HG03103 (cell line): ENCODE data around the gene NRXN3.
"Not testable (repeated sequence)": the region's sequence is repeated elsewhere in the genome, so short reads cannot be mapped to it uniquely, and the experiment has no call there.

Source experiments
- ATAC-seq: cut with Tn5 transposase; IDR thresholded peaks from one replicate; pipeline ENCODE4 v1.9.1; 2021; ENCODE audit warnings: low read depth; ENCODE audit not compliant: unreplicated experiment

NRXN3 gene

DNA sequence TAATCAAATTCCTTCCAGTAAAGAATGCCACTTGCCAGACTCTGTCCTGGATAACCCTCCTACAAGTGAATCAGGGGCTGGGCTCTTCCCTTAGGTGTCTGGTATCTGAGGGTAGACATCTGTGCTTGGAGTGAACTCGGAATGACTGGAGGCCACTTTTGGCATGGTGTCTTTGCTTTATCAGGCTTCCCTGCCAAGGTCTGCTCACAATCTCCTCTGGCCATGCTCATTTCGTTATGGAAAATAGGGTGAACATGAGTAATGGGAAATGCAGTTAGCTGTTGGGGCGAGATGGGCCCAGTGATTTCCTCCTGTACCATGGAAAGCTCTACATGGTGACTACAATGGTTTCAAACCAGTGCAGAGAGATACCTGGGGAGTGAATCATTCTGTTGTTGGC lies 212.9 kb downstream of the NRXN3 start:
- ATAC-seq = no peak

DNA sequence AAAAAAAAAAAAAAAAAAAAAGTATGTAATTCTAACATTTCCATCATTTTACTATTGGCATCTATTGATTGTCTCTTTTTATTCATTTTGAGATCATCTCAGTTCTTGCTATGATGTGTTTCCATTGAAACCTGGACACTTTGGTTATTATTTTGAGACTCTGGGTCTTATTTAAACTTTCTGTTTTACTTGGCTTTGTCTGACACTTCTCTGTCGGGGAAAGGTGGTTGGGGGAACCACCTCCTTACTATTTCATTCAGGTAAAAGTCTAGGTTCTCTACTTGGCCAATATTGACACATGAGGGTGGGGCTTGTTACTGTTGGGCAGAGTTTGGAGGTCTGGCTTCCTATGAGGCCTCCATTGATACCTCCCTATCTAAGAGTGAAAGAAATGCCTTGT lies 228.0 kb downstream of the NRXN3 start:
- no peak for ATAC-seq

DNA sequence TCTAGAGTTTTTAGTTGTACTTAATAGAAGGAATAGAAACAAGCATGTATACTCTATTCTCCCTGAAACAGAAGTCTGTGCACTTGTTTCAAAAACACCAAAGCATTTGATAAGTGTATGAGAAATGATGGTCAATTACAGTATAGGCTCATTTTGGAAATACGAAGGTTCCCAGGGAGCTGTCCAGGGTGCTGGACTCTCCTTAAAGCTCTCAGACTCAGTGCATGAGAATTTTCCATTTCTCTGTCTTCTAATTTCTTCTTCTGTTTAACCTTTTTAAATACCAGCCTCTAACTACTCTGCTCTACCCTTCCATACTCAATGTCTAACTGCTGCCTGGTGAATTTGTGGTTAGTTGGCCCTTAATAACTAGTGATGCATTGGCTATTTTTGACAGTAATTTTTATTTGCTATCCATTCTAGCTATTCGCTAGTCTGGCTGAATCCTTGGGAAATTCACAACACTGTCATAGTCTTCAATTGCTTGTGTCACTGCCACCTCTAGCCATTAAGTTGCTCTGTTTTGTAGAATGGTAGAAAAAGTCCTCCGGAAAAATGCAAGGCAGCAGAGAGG lies 229.2 kb downstream of the NRXN3 start:
- ATAC-seq = no peak

DNA sequence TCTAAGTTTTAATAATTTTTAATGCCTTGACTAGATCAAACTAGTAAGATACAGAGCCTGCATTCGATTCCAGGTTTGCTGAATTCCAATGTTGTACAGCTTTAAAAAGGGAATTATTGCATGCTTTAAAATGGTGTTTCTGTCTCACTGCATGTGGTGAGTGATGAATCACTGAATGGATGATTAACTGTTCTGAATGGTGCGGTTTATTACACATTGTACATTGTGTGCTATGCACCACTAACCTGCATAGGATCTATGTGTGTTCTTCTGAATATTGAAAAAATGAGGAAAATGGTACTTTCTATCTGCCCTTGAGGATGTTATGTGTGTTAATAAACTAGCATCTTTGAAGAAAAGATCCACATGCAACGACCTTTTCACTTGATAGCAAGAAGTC lies 231.7 kb downstream of the NRXN3 start:
- ATAC-seq = no peak

DNA sequence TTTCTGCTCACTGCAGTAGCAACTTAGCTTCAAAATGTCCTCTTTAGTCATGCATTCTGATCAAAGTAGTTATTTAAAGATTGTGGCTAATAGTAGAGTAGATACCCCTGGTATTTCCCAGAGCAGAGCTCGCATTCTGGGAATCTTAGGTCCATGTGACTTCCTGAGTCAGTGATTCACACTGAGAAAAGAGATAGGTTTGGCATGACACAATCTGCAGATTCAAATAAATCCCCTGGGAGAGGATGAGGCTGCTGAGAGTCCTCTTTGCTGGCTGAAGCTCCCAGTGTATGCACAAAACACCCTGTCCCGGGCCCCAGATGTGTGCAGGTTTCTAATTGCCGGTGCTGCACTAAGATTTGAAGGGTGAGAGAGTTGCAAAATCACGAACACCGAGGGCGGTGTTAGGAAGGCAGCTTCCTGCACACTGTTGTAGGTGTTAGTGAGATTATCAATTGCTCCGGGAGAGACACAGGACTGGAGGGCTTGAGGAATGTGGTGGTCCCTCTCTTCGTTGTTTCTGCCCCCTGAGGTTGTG lies 233.2 kb downstream of the NRXN3 start:
- peak; percentile 86 for ATAC-seq

DNA sequence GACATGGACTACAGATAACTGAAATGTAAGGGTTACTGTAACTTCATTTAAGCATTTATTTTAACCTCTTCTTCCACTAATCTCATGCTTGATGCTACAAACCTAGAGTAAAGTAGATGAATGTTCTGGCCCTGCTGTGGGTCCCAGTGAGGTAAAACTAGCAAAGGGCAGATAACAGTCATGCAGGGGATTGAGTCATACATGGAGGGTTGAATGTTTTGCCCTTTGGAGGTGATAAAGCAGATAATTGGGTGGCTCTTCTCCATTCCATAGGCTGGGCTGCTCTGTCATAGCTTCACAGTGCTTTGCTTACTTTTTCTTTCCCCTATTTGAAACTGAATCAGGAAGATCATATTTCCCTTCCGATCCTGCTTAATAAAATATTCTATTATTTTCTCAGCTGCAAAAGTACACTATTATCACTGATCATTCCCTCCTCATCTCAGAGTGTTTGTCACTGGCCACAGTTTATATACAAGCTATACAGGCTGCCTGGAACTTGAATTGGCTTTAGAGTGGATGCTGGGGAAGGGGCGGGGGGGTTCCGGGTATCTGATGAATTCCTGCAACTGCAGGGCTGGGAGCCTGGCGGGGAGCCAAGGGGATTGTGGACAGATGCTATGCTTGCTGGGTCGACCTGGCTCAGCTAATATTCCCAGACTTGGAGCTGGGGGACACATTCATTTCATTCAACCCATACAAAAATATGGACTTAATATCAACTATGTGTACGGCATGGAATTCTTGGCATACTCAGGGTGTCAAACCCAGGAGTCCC lies 235.1 kb downstream of the NRXN3 start:
- ATAC-seq = no peak

DNA sequence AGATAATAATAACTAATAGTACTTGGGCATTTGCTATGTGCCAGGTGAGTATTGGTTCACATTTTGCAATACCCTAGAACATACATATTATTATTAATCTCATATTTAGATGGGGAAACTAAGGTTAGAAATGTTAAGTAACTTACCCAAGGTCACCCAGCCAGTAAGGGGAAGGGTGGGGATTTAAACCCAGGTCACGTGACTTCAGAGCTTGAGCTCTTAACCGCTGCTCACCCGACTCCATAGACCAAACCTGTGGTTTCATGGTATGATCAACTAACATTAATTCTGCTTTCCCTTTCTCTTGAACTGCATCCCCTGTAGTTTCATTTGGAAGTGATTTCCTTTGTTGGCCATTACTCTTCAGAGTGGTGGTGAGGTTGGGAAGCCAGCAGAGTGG lies 242.3 kb downstream of the NRXN3 start:
- ATAC-seq = no peak

DNA sequence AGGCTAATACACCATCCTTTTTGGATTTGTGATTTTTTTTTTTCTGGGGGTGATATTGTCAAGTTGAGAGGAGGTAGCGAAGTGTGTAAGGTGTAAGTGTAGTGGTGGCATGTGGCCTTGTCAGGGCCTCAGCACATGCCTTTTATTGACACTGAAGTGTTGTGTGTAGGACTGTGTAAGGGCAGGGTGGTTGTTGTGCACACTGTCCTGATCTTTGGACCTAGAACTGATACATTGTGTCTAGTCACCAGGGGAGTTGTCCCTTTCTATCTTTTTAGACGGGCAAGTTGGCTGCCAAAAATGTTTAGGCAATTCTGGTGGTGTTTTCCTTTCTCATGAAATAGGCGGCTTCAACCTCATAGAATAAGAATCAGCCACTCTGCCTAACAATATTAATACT lies 244.0 kb downstream of the NRXN3 start:
- ATAC-seq = no peak

DNA sequence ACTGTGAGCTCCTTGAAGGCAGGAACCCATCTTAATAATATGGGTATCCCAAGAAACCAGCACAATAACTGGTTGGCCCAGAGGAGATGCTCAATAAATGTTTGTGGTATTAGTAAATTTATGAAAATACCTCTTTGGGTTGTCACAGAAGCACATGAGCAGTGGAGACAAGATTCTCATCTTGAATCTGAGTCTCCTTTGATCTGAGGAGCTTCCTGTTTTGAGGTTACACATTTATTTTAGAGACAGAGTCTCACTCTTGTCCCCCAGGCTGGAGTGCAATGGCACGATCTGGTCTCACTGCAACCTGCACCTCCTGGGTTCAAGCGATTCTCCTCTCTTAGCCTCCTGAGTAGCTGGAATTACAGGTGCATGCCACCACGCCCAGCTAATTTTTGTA lies 247.4 kb downstream of the NRXN3 start:
- ATAC-seq = no peak

DNA sequence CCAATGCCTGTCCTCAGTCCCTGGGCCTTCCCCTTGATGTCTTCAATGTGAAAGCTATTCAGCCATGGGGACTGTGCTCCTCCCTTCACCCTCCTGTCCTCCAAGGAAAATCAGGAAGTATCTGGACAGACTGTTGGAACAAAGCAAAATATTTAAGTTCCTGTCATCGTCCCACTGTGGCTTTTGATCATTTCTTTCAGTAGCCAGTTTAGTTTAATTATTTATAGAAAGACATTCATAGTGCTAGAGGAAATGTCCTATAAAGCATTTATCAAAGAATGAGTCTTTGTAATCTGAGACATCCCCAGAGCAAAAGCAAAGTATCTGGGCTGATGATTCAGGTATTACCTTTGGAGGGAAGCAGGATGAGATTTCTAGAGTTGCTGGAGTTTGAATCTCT lies 254.1 kb downstream of the NRXN3 start:
- ATAC-seq = no peak

DNA sequence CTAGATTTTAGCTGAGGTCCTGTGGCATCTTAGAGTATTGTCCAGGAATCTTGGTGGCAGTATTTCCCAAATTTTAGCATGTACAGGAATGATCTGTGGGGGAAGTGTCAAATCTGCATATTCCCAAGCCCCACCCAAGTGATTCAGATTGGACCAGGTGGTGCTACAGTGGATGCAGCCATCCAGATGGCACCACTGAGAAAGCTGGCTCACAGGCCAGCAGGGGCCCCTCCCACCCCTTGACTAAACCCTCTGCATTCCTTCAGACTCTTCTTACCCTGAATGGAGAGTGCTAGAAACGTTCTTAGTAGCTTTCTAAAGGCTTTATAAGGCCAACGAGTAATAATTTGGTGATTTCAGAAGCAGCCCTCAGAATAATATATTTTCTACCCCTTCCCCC lies 255.2 kb downstream of the NRXN3 start:
- ATAC-seq = no peak

DNA sequence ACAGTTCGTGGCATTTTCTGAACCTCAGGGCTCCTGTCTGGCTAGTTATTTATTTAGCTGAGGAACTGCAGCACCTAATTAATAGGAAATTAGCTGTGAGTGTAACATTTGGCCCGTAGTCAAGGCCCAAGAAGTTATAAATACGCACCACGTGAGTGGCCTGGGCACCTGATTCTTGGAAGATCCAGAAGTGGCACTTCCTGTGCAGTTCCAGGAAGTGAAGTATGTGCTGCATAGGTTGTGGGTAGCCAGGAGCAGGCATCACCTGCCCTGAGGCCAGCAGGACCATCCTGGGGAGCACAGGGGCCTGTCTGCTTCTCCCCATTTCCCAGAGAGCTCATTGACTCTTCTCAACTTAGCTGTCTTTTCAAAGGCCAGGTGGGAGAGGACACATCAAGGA lies 255.6 kb downstream of the NRXN3 start:
- ATAC-seq = no peak

DNA sequence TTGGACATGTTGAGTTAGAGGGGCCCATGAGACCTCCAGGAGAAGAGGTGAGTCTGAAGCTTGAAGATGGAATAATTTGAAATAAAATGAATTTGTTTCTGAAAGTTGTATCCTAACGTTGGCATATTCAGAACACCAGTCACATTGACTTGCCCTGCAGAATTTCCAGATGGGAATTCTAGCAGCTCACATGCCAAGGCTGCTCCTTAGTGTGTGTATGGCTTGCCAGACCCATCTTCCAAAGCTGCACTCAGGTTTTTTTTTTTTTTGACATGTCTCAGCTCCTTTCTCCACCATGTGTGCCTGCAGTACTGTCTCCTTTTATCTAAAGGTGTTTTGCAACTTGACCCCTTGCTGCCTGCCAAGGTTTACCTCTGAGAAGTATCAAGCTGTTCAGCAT lies 261.9 kb downstream of the NRXN3 start:
- no peak for ATAC-seq

DNA sequence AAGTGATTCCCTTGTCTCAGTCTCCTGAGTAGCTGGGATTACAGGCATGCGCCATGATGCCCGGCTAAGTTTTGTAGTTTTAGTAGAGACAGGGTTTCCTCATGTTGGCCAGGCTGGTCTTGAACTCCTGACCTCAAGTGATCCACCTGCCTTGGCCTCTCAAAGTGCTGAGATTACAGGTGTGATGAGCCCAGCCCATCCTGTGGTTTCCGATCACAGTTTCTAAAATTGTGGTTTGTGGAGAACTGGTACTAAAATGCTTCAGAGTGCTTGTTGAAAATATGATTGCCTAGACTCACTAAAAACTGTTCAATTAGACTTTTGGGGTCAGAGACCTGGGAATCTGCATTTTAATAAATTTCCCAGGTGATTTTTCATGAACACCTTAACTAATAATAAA lies 267.3 kb downstream of the NRXN3 start:
- not testable (repeated sequence) for ATAC-seq

DNA sequence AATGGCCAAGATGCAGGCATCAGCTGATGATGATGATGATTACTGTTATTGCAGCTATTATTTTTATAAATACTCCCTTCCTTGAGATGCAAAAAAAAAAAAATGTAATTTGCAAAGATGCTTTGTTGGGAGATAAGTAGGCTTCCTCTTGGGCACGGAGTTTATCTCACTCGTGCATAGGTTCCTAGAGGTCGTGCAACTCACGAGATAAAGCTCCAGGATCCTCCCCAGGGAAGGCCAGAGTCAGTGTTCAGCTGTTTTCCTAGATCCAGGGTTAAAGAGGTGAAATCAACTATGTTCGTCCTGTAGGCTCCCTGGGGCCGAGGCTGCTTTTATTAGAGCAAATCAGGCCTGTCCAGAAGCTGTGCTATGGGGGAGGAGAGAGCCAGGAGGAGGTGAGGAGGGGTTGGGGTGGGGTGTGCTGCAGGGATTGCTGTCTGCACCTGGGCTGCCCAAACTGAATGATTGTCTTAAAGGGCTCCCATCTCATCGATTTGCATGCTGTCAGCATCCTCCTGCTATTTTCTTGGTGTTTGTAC lies 270.3 kb downstream of the NRXN3 start:
- ATAC-seq = no peak

DNA sequence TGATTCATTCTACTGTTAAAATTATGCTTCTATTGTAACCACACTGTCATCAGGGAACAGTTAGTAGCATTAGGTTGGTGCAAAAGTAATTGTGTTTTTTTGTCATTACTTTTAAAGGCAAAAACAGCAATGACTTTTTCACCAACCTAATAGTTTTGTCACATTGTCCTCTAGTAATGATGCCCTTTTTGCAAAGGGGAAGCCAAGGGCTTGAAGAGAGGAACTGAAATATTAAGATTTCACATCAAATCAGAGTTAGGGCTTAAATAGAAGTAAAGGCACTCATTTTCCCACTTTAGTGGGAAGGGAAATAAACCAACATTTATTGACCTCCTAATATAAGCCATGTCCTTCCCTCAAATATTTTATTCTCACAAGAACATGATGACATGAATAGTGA lies 273.7 kb downstream of the NRXN3 start:
- ATAC-seq = no peak

DNA sequence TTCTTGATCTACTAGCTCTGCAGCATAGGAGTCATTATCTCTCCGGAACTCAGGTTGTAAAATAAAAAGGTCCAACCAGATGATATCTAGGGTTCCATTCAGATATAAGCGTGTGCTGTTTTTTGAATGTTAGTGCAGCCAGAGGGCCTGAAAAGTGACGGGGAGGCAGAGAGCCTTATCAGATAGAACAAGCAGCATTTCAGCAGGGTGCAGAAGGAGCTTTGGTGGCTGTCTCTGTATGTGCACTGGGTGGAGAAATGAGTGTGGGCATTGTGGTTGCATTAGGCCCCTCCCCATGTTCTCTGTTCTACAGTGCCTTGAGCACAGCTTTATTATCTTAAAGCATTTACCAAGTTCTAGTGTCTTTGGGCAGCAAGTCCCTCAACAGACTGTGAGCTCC lies 275.1 kb downstream of the NRXN3 start:
- ATAC-seq = no peak

DNA sequence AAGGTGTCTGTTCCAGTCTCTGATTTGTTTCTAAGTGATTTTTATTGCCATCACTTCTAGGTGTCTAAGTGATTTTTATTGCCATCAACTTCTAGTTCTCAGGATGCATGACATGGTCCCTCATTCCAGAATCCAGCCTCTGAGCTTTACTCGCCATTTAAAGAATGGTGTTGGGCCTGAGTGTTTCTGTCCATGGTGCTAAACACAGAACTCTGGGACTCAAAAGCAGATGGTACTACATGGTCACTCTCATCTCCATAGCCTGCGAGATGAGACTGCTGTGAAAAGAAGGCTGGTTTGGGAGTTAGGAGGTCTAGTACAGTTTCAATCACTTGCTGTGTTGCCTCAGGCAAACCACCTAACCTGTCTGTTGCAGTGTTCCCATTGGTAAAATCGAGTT lies 276.6 kb downstream of the NRXN3 start:
- no peak for ATAC-seq

DNA sequence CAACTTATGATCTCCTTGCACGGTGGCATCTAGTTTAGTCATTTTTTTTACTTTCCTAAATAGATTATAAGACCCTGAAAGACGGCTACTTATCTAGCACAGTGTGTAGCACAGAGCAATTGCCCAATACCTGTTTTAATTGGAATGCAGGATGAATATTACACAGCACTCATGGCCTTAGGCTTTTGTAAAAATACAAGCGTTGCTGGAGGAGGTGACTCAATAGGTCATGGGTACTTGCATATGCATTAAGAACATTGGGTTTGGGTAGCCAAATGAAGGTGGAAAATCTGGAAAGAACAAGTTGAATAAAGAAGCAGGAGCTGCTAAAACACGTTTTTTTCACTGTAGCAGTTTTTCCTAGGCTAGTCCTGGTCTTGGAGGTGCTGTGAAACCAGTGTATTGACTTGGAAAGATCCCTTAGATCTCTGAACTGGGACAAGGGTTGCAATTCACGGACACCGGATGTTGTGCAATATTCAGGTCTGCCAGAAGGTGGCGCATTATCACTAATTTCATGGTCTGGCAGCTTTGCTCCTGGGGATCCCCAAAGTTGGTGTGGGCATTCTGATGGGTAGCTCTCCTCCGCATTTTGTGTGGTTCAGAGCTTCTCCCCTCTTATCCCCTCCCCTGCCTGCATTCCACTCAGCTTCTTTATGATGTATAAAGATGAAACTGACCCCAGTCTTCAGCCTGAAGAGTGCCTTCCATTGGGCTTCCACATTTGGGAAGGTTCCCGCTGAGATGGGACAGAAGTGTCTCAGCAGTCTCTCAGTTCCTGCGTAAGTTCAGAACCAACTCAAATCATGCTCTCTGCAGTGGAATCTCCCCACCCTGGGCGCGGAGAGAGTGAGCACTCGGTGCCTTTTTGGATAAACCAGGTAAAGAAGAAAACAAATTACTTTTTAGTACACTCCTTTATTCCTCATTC lies 278.3 kb downstream of the NRXN3 start:
- ATAC-seq = no peak

DNA sequence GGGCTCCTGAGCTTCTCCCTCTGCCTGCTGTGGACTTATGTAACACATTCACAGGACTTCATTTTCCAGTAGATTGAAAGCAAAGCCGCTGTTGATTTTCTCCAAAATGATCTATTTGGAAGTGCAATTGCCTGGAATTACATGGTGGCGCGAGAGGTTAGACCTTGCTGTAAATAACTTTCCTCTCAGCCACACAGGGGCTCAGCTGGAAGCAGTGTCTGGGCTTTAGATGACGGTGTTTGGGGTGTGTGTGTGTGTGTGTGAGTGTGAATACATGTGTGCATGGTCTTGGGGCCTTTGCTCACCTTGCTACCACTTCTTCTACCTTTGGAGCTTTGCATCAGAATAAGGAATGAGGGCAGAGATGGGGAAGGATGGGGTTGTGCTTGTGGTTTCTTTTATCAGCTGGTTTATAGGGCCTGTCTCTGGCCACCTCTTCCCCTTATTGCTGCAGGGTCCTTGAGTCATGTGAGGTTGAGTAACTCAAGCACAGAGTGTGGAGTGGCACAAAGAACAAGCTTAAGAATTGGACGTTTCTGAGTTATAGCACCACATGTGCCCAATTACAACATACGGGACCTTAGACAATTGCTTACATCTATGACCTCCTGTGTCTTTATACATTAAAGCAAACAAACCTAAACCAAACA lies 280.6 kb downstream of the NRXN3 start:
- ATAC-seq = no peak

DNA sequence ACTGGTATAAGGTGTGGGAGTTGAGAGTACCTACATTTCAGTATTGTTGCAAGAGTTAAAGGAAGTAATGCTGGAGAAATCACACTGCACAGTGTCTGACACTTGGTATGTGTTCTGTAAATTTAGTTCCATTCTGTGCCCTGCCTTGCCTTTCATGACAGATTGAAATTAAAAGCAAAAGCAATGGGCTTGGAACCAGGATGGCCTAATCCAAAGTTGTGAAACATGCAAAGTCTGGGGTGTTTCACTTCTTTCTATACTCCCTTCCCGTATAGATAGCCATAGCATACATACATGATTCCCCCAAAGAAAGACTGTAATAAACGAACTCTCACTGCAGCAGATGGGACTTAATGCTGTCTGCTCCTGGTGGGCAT lies 281.1 kb downstream of the NRXN3 start:
- ATAC-seq = no peak
